ENCODE measurements around the gene RIOK1. TPM values are rescaled to one million over a fixed set of nuclear protein-coding genes. Genes with fewer than 3 reads are reported as not detected.

RIOK1 gene
- total RNA-seq, result 100 to 1,000 TPM in 1 of 5 donors, 10 to 100 TPM in 3, 1 to 10 TPM in 1; 8.7 to 105 (median 16.5) TPM
- 10 to 100 TPM; 11.6 to 14.1 (median 12.0) TPM for polyA plus RNA-seq
- long read RNA-seq, donor 1, partial matches to known transcripts, result 0 of 5 reads
- long read RNA-seq, donor 1, other reads (novel, unspliced or antisense), result 0 of 5 reads
- long read RNA-seq, donor 2, transcript RIOK1-202 (17 exons, 2,810 nt), result major isoform, 6 of 6 reads
- long read RNA-seq, donor 2, partial matches to known transcripts, result 0 of 6 reads
- long read RNA-seq, donor 2, other reads (novel, unspliced or antisense), result 0 of 6 reads
- long read RNA-seq, donor 3, partial matches to known transcripts, result 0 of 1 reads
- long read RNA-seq, donor 3, other reads (novel, unspliced or antisense), result 0 of 1 reads
- long read RNA-seq, donor 4, partial matches to known transcripts, result 0 of 2 reads
- long read RNA-seq, donor 4, other reads (novel, unspliced or antisense), result 0 of 2 reads
- long read RNA-seq, donor 5, partial matches to known transcripts, result 0 of 2 reads
- long read RNA-seq, donor 5, other reads (novel, unspliced or antisense), result 0 of 2 reads
- long read RNA-seq, donor 6, transcript RIOK1-202 (17 exons, 2,810 nt), result major isoform, 16 of 28 reads
- long read RNA-seq, donor 6, partial matches to known transcripts, result 12 of 28 reads
- long read RNA-seq, donor 6, other reads (novel, unspliced or antisense), result 0 of 28 reads
- long read RNA-seq, donor 7, partial matches to known transcripts, result 0 of 3 reads
- long read RNA-seq, donor 7, other reads (novel, unspliced or antisense), result 0 of 3 reads
- long read RNA-seq, donor 8, partial matches to known transcripts, result 8 of 12 reads
- long read RNA-seq, donor 8, other reads (novel, unspliced or antisense), result 0 of 12 reads
- long read RNA-seq, donor 9, partial matches to known transcripts, result 6 of 9 reads
- long read RNA-seq, donor 9, other reads (novel, unspliced or antisense), result 0 of 9 reads
- long read RNA-seq, donor 10, partial matches to known transcripts, result 0 of 3 reads
- long read RNA-seq, donor 10, other reads (novel, unspliced or antisense), result 0 of 3 reads

GRCh38 chr6:7389451-7390225 is at the start of gene RIOK1, which contains the start of gene CAGE1:
Gene RIOK1 (plus strand): TSS chr6:7389808. CDS start chr6:7390003, 195 bp downstream.
Gene CAGE1 (minus strand): TSS chr6:7389742. CDS start chr6:7387173, 2,569 bp downstream.
- intact Hi-C loops (cut with DNase I; ENCODE audit: low total_unique reads), result loop anchor here (10.0 kb wide), 1 partner anchor 205 kb away; the partner anchor contains the start of gene SNRNP48
- Histone ChIP-seq H3K4me3 (peak within 1 kb of the TSS; percentile 72 to 91 (median 84)), H3K36me3 (peaks cover 0 to 20% (median 17%) of the 10 kb centered on the region in 4 donors), H3K27me3 (no peaks in the 10 kb centered on the region), H3K27ac (peak within 1 kb of the TSS; percentile 87 to 95 (median 93)), H3K4me1 (peaks cover 19 to 37% (median 28%) of the 10 kb centered on the region in 4 donors), H3K9me3 (no peaks in the 10 kb centered on the region)
- DNase-seq, result peak; percentile 96 to 98
- WGBS, 5 donors, result 0 to 1% (median 0%) methylated on average over 8 to 62 of the region's 62 CpGs
- TF ChIP-seq CTCF (IDR thresholded peaks at IDR 0.05), result peak in 1 of 7 experiments; percentile 8
- peak; percentile 62 to 92 (median 79) for TF ChIP-seq POLR2AphosphoS5 (IDR thresholded peaks at IDR 0.05)
- no peak for TF ChIP-seq EP300 (IDR thresholded peaks at IDR 0.05)
- TF ChIP-seq POLR2A (IDR thresholded peaks at IDR 0.05), result peak in 1 of 4 donors; percentile 27

GRCh38 chr6:7341271-7341670 is 48.3 kb upstream of the RIOK1 start:
- TF ChIP-seq EP300 (IDR thresholded peaks at IDR 0.05) (no peak), POLR2AphosphoS5 (IDR thresholded peaks at IDR 0.05) (no peak), CTCF (IDR thresholded peaks at IDR 0.05) (no peak), POLR2A (IDR thresholded peaks at IDR 0.05) (no peak)
- H3K27me3 ChIP-seq, result peaks cover 0 to 14% (median 0%) of the 10 kb centered on the region in 3 donors
- no peaks in the 10 kb centered on the region for H3K9me3 ChIP-seq
- no peak overlapping the region for H3K27ac ChIP-seq
- H3K4me3 ChIP-seq, result no peak overlapping the region
- DNase-seq, result no peak
- H3K4me1 ChIP-seq, result no peaks in the 10 kb centered on the region
- H3K36me3 ChIP-seq, result no peaks in the 10 kb centered on the region
- WGBS, 5 donors, result 88 to 97% (median 96%) methylated on average over 3 of the region's 3 CpGs
- intact Hi-C loops (cut with DNase I; ENCODE audit: low total_unique reads), result no loop called here

- no peak overlapping the region for H3K4me3 ChIP-seq
- DNase-seq, result no peak
- intact Hi-C loops (cut with DNase I; ENCODE audit: low total_unique reads), result no loop called here
- TF ChIP-seq POLR2A (IDR thresholded peaks at IDR 0.05) (no peak), EP300 (IDR thresholded peaks at IDR 0.05) (no peak), POLR2AphosphoS5 (IDR thresholded peaks at IDR 0.05) (no peak), CTCF (IDR thresholded peaks at IDR 0.05) (no peak)
- no peaks in the 10 kb centered on the region for H3K36me3 ChIP-seq
- WGBS, 5 donors, result 78 to 84% (median 83%) methylated on average over 8 to 9 of the region's 9 CpGs
- H3K4me1 ChIP-seq, result no peaks in the 10 kb centered on the region
- no peak overlapping the region for H3K27ac ChIP-seq
- H3K27me3 ChIP-seq, result peaks cover 0 to 14% (median 0%) of the 10 kb centered on the region in 3 donors
- no peaks in the 10 kb centered on the region for H3K9me3 ChIP-seq
Measured at GRCh38 chr6:7341989-7342742, 47.4 kb upstream of the RIOK1 start.

Data from stomach (tissue), 19 donors.